ENCODE results near the gene OR6Y1. TPM values are rescaled to one million over a fixed set of nuclear protein-coding genes. Genes with fewer than 3 reads are reported as not detected.

Gene OR6Y1
- total and polyA plus RNA-seq, 2 donors (not counting 1 experiment from before 2014, with no cell fraction given), result not detected

DNA sequence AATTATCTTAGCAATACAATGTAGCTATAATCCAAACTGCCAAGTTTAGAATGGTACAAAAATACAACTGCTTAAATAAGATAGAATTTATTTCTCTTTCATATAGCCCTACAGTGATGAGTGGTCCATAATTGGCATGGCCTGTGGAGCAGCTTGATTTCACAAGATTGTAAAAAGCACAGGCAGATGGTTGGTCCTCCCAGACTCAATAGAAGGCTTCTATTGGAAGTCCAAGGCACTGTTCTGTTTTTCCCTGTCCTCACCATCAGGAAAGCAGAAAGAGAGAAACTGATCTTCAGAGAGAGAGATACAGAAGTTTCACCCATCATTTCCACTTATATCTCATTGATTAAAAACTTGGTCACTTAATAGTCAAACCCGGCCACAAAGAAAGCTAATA, 18.0 kb upstream of the OR6Y1 start:
- H3K27ac Mint-ChIP-seq, result no peak overlapping the region
- H3K9me3 Mint-ChIP-seq (ENCODE audit: insufficient read depth), result peaks cover 3% of the 10 kb centered on the region
- Histone ChIP-seq H3K4me3 (ENCODE audit: control extremely low read depth in 1 of 5, extremely low read depth in 1 of 5, insufficient read depth in 1 of 5, low read depth in 2 of 5, low read length in 4 of 5) (no peak overlapping the region), H3K27ac (ENCODE audit: low read length in 2 of 2) (no peak overlapping the region), H3K36me3 (replicated peaks in 1 of 2; ENCODE audit: control extremely low read depth in 1 of 2, control insufficient read depth in 1 of 2, extremely low read depth in 1 of 2, insufficient read depth in 2 of 2, low read length in 1 of 2) (no peaks in the 10 kb centered on the region), H2AFZ (ENCODE audit: insufficient read depth, low read depth, low read length, poor library complexity, severe bottlenecking) (no peak overlapping the region), H3K79me2 (ENCODE audit: control insufficient read depth, insufficient read depth, low read length) (no peaks in the 10 kb centered on the region), H3K4me1 (ENCODE audit: control insufficient read depth in 2 of 2, insufficient read depth in 2 of 2, low read length in 2 of 2) (no peaks in the 10 kb centered on the region), H3K9ac (ENCODE audit: low read length) (no peak overlapping the region), H3K27me3 (replicated peaks in 1 of 4; ENCODE audit: control extremely low read depth in 1 of 4, control insufficient read depth in 3 of 4, insufficient read depth in 4 of 4, low read length in 3 of 4) (no peaks in the 10 kb centered on the region), H4K20me1 (ENCODE audit: control insufficient read depth, insufficient read depth, low read length, poor library complexity, severe bottlenecking) (no peaks in the 10 kb centered on the region), H3K4me2 (replicated peaks; ENCODE audit: low read depth, low read length, poor library complexity, severe bottlenecking) (no peak overlapping the region), H3K9me3 (ENCODE audit: control extremely low read depth in 1 of 3, control insufficient read depth in 2 of 3, insufficient read depth in 1 of 3, low read length in 2 of 3) (no peaks in the 10 kb centered on the region)
- ChIA-PET POLR2A (no interaction called here), CTCF (no interaction called here)
- DNase-seq (no peak), ATAC-seq (ENCODE audit: low read depth) (no peak)
- H3K4me1 Mint-ChIP-seq, result no peaks in the 10 kb centered on the region
- TF ChIP-seq, protein P1, sequence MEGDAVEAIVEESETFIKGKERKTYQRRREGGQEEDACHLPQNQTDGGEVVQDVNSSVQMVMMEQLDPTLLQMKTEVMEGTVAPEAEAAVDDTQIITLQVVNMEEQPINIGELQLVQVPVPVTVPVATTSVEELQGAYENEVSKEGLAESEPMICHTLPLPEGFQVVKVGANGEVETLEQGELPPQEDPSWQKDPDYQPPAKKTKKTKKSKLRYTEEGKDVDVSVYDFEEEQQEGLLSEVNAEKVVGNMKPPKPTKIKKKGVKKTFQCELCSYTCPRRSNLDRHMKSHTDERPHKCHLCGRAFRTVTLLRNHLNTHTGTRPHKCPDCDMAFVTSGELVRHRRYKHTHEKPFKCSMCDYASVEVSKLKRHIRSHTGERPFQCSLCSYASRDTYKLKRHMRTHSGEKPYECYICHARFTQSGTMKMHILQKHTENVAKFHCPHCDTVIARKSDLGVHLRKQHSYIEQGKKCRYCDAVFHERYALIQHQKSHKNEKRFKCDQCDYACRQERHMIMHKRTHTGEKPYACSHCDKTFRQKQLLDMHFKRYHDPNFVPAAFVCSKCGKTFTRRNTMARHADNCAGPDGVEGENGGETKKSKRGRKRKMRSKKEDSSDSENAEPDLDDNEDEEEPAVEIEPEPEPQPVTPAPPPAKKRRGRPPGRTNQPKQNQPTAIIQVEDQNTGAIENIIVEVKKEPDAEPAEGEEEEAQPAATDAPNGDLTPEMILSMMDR (IDR thresholded peaks at IDR 0.05), result no peak
- TF ChIP-seq EZH2 (IDR thresholded peaks at IDR 0.05; ENCODE audit: borderline replicate concordance, insufficient read depth, low read depth, low read length, poor library complexity, severe bottlenecking), result no peak
- H3K4me3 Mint-ChIP-seq, result no peak overlapping the region
- H3K27me3 Mint-ChIP-seq, result peaks cover 18% of the 10 kb centered on the region
- intact Hi-C loops (cut with micrococcal nuclease), result no loop called here
- WGBS (ENCODE audit: insufficient coverage), result no CpG with 5 or more reads among the region's 1 CpG

DNA sequence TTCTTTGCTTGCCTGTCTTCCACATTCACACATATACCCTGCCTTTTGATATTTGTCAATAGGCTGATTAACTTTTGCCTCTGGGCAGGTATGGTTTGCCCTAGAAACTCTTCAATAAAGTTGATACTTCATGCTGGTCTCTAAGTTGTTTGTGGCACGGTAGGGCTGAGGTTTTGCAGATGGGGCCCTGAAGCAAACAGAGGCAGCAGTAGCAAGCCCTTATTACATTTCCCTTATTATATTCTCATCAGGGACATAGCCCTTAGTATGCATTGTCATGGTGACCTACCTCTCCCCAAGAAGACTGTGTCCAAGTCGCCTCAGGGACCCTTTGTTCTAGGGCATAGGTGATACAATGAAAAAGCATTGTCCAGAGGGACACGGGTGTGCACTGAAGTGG, 16.3 kb upstream of the OR6Y1 start, which contains the start of gene OR6P1:
TSS of gene OR6P1 (minus strand) at position 101 of the 400 bp plus-strand sequence. CDS start 6,976 bp downstream, outside the sequence.
- DNase-seq (no peak), ATAC-seq (ENCODE audit: low read depth) (no peak)
- no peak for TF ChIP-seq EZH2 (IDR thresholded peaks at IDR 0.05; ENCODE audit: borderline replicate concordance, insufficient read depth, low read depth, low read length, poor library complexity, severe bottlenecking)
- TF ChIP-seq, protein P1 (IDR thresholded peaks at IDR 0.05), result no peak
- Histone ChIP-seq H3K4me1 (ENCODE audit: control insufficient read depth in 2 of 2, insufficient read depth in 2 of 2, low read length in 2 of 2) (no peaks in the 10 kb centered on the region), H3K36me3 (replicated peaks in 1 of 2; ENCODE audit: control extremely low read depth in 1 of 2, control insufficient read depth in 1 of 2, extremely low read depth in 1 of 2, insufficient read depth in 2 of 2, low read length in 1 of 2) (no peaks in the 10 kb centered on the region), H3K9ac (ENCODE audit: low read length) (no peak within 1 kb of the TSS), H3K79me2 (ENCODE audit: control insufficient read depth, insufficient read depth, low read length) (no peaks in the 10 kb centered on the region), H3K4me2 (replicated peaks; ENCODE audit: low read depth, low read length, poor library complexity, severe bottlenecking) (no peak within 1 kb of the TSS), H2AFZ (ENCODE audit: insufficient read depth, low read depth, low read length, poor library complexity, severe bottlenecking) (no peak within 1 kb of the TSS), H3K9me3 (ENCODE audit: control extremely low read depth in 1 of 3, control insufficient read depth in 2 of 3, insufficient read depth in 1 of 3, low read length in 2 of 3) (no peaks in the 10 kb centered on the region), H3K27me3 (replicated peaks in 1 of 4; ENCODE audit: control extremely low read depth in 1 of 4, control insufficient read depth in 3 of 4, insufficient read depth in 4 of 4, low read length in 3 of 4) (no peaks in the 10 kb centered on the region), H4K20me1 (ENCODE audit: control insufficient read depth, insufficient read depth, low read length, poor library complexity, severe bottlenecking) (no peaks in the 10 kb centered on the region), H3K4me3 (ENCODE audit: control extremely low read depth in 1 of 5, extremely low read depth in 1 of 5, insufficient read depth in 1 of 5, low read depth in 2 of 5, low read length in 4 of 5) (no peak within 1 kb of the TSS), H3K27ac (ENCODE audit: low read length in 2 of 2) (no peak within 1 kb of the TSS)
- Mint-ChIP-seq H3K27me3 (peaks cover 15% of the 10 kb centered on the region), H3K27ac (no peak within 1 kb of the TSS), H3K4me1 (no peaks in the 10 kb centered on the region), H3K9me3 (ENCODE audit: insufficient read depth) (peaks cover 3% of the 10 kb centered on the region), H3K4me3 (no peak within 1 kb of the TSS)
- ChIA-PET POLR2A (no interaction called here), CTCF (no interaction called here)
- 60% methylated on average over 2 of the region's 3 CpGs for WGBS (ENCODE audit: insufficient coverage)
- intact Hi-C loops (cut with micrococcal nuclease), result no loop called here
